Measurements from ENCODE around the gene RAB3C. TPM values are rescaled to one million over a fixed set of nuclear protein-coding genes. Genes with fewer than 3 reads are reported as not detected.
"Not testable (repeated sequence)": the region's sequence is repeated elsewhere in the genome, so short reads cannot be mapped to it uniquely, and the experiment has no call there.

The RAB3C gene
- total RNA-seq, 1 donor from 2014 or later = 2.5 TPM

DNA sequence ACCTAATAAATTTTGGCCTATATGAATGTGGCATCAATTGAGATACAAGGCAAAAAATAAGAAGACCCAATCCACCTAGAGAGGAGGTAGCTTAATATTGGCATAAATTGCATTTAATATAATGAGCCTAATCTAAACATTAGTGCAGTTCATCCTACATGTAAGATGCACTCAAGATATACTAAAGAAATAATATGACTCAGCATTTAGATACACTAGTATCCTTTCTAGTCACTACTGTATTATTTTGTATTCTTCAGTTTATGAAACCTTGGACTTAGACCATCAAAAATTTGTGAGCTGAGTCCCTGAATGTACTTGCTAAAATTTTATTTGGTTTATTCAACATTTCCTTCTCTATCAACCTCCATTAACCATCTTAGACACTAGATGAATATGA, 104.7 kb downstream of the RAB3C start:
- Histone ChIP-seq H3K27ac (no peak overlapping the region), H3K4me1 (no peaks in the 10 kb centered on the region), H3K36me3 (no peaks in the 10 kb centered on the region), H3K9me3 (no peaks in the 10 kb centered on the region), H3K27me3 (no peaks in the 10 kb centered on the region), H3K4me3 (no peak overlapping the region)
- TF ChIP-seq, protein P1, sequence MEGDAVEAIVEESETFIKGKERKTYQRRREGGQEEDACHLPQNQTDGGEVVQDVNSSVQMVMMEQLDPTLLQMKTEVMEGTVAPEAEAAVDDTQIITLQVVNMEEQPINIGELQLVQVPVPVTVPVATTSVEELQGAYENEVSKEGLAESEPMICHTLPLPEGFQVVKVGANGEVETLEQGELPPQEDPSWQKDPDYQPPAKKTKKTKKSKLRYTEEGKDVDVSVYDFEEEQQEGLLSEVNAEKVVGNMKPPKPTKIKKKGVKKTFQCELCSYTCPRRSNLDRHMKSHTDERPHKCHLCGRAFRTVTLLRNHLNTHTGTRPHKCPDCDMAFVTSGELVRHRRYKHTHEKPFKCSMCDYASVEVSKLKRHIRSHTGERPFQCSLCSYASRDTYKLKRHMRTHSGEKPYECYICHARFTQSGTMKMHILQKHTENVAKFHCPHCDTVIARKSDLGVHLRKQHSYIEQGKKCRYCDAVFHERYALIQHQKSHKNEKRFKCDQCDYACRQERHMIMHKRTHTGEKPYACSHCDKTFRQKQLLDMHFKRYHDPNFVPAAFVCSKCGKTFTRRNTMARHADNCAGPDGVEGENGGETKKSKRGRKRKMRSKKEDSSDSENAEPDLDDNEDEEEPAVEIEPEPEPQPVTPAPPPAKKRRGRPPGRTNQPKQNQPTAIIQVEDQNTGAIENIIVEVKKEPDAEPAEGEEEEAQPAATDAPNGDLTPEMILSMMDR (IDR thresholded peaks at IDR 0.05) = no peak
- no peak for TF ChIP-seq POLR2A (IDR thresholded peaks at IDR 0.05)
- TF ChIP-seq POLR2AphosphoS5 (IDR thresholded peaks at IDR 0.05; ENCODE audit: insufficient read depth in 1 of 2, low read depth in 1 of 2) = no peak
- no peak for DNase-seq (ENCODE audit: extremely low spot score in 2 of 2)
- intact Hi-C loops (cut with DNase I) = no loop called here

DNA sequence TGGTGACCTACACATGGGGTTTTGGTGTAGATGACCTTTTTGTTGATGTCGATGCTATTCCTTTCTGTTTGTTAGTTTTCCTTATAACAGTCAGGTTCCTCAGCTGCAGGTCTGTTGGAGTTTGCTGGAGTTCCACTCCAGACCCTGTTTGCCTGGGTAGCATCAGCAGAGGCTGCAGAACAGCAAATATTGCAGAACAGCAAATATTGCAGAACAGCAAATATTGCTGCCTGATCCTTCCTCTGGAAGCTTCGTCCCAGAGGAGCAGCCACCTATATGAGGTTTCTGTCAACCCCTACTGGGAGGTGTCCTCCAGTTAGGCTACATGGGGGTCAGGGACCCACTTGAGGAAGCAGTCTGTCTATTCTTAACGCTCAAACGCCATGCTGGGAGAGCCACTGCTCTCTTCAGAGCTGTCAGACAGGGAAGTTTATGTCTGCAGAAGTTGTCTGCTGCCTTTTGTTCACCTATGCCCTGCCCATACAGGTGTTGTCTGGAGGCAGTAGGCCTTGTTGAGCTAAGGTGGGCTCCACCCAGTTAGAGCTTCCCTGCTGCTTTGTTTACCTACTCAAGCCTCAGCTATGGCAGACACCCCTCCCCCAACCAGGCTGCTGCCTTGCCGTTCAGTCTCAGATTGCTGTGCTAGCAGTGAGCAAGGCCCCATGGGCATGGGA, 116.3 kb downstream of the RAB3C start:
- H3K36me3 ChIP-seq; H3K27me3 ChIP-seq; H3K9me3 ChIP-seq; H3K27ac ChIP-seq; H3K4me3 ChIP-seq; DNase-seq (ENCODE audit: extremely low spot score in 2 of 2); intact Hi-C loops (cut with DNase I); H3K4me1 ChIP-seq: not testable (repeated sequence)

DNA sequence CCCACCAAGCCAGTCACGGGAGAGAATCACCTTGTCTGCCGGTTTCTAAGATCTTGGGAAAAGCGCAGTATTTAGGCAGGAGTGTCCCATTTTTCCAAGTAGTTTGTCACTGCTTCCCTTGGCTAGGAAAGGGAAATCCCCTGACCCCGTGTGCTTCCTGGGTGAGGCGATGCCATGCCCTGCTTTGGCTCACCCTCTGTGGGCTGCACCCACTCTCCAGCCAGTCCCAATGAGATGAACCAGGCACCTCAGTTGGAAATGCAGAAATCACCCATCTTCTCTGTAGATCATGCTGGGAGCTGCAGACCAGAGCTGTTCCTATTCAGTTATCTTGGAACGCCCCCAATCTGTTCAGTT, 116.9 kb downstream of the RAB3C start:
- intact Hi-C loops (cut with DNase I) = no loop called here
- Histone ChIP-seq H3K4me1 (no peaks in the 10 kb centered on the region), H3K36me3 (no peaks in the 10 kb centered on the region), H3K9me3 (no peaks in the 10 kb centered on the region), H3K27ac (no peak overlapping the region), H3K4me3 (no peak overlapping the region), H3K27me3 (no peaks in the 10 kb centered on the region)
- no peak for DNase-seq (ENCODE audit: extremely low spot score in 2 of 2)
- TF ChIP-seq, protein P1 (IDR thresholded peaks at IDR 0.05) = no peak
- no peak for TF ChIP-seq POLR2A (IDR thresholded peaks at IDR 0.05)
- TF ChIP-seq POLR2AphosphoS5 (IDR thresholded peaks at IDR 0.05; ENCODE audit: insufficient read depth in 1 of 2, low read depth in 1 of 2) = no peak

DNA sequence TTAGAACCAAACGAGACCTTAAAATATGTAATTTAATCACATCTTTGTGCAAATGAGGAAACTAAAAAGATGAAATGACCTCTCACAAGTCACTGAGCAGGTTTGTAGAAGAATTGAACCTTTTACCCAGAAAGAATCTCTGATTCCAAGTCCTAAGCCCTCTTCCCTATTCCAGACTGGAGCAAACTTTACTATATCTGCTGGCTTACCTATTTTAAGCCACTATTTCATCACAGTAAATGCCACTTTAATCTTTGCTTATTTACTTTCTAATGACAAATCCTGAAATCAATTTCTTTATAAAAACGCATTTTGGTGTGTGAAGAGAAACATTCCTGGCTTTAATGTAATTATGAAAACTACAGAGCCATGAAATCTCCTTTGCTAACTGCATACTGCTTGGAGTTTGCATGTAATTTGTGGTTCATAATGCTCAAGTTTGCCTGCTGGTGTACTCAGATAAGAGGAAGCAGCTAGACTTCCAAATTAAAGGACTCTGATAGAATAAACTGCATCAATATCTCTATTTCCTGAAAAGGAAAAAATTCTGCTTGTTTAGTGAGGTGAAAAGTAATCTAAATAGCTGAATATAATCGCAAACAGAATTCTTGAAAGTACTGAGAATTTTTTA, 121.2 kb downstream of the RAB3C start:
- intact Hi-C loops (cut with DNase I) = no loop called here
- DNase-seq (ENCODE audit: extremely low spot score in 2 of 2) = no peak
- Histone ChIP-seq H3K4me3 (no peak overlapping the region), H3K27ac (no peak overlapping the region), H3K4me1 (no peaks in the 10 kb centered on the region), H3K36me3 (no peaks in the 10 kb centered on the region), H3K27me3 (no peaks in the 10 kb centered on the region), H3K9me3 (no peaks in the 10 kb centered on the region)
- TF ChIP-seq POLR2AphosphoS5 (IDR thresholded peaks at IDR 0.05; ENCODE audit: insufficient read depth in 1 of 2, low read depth in 1 of 2) = no peak
- no peak for TF ChIP-seq POLR2A (IDR thresholded peaks at IDR 0.05)
- TF ChIP-seq, protein P1 (IDR thresholded peaks at IDR 0.05) = no peak

DNA sequence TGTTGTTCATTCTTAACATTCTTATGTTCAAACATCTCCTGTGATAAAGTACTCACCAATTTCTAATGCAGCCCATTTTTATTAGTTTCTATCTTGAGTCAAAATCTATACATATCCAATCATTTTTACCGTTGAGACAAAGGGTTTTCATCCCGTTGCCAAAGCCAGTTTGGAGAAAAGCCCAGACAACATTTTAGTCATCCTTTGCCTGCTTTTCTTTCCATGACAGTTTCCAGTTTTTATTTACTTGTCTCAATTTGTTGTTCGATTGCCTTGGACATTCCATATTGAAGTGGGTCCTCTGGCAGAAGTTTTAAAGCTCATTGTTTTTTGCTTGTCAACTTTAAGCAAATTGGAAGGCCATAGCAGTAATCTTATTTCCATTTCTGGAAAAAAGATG, 123.9 kb downstream of the RAB3C start:
- no peaks in the 10 kb centered on the region for H3K9me3 ChIP-seq
- no peak overlapping the region for H3K27ac ChIP-seq
- H3K4me1 ChIP-seq = no peaks in the 10 kb centered on the region
- no peak for DNase-seq (ENCODE audit: extremely low spot score in 2 of 2)
- no peaks in the 10 kb centered on the region for H3K36me3 ChIP-seq
- TF ChIP-seq, protein P1 (IDR thresholded peaks at IDR 0.05) = no peak
- no peak for TF ChIP-seq POLR2AphosphoS5 (IDR thresholded peaks at IDR 0.05; ENCODE audit: insufficient read depth in 1 of 2, low read depth in 1 of 2)
- no peak for TF ChIP-seq POLR2A (IDR thresholded peaks at IDR 0.05)
- H3K27me3 ChIP-seq = no peaks in the 10 kb centered on the region
- intact Hi-C loops (cut with DNase I) = no loop called here
- H3K4me3 ChIP-seq = no peak overlapping the region

Data from vagina (tissue), 2 donors.